HepG2 (cell line): Measurements from ENCODE around the gene PAXX. TPM values are rescaled to one million over a fixed set of nuclear protein-coding genes. Genes with fewer than 3 reads are reported as not detected.

ENCODE experiments used
- DMAP1 ChIP-seq: IDR thresholded peaks from 2 replicates; pipeline ENCODE4 v1.6.1; 2016
- HMGA1 ChIP-seq: sonication (generic); formaldehyde crosslinking; conservative IDR thresholded peaks from 2 replicates; pipeline ENCODE4 v1.4.0; 2020; ENCODE audit warnings: missing genetic modification reagents
- KLF9 ChIP-seq: IDR thresholded peaks from 2 replicates; pipeline ENCODE4 v1.6.1; 2016; ENCODE audit warnings: low read depth
- MED13 ChIP-seq: sonication (generic); formaldehyde crosslinking; IDR thresholded peaks from 2 replicates; pipeline ENCODE4 v1.5.0; 2020; ENCODE audit warnings: missing genetic modification reagents
- MXI1 ChIP-seq: IDR thresholded peaks from 3 replicates; pipeline ENCODE4 v1.6.1; 2012; ENCODE audit warnings: low read depth, low read length, inconsistent platforms, borderline replicate concordance
- PBX3 ChIP-seq: sonication (generic); formaldehyde crosslinking; IDR thresholded peaks from 2 replicates; pipeline ENCODE4 v1.8.1; 2023; ENCODE audit warnings: missing genetic modification reagents, inconsistent platforms, borderline replicate concordance
- RBFOX2 ChIP-seq: fragments of 200-400 bp; formaldehyde crosslinking; IDR thresholded peaks from 2 replicates; pipeline ENCODE4 v1.6.1; 2017; ENCODE audit warnings: low read depth, mild to moderate bottlenecking, low read length
- RELA ChIP-seq: sonication (generic); formaldehyde crosslinking; IDR thresholded peaks from 2 replicates; pipeline ENCODE4 v1.4.0; 2020; ENCODE audit warnings: missing genetic modification reagents
- SPEN ChIP-seq: sonication (generic); formaldehyde crosslinking; IDR thresholded peaks from 2 replicates; pipeline ENCODE4 v1.5.1; 2020; ENCODE audit warnings: low read depth, mild to moderate bottlenecking, missing genetic modification reagents
- TBX2 ChIP-seq: sonication (generic); formaldehyde crosslinking; IDR thresholded peaks from 2 replicates; pipeline ENCODE4 v1.5.0; 2020; ENCODE audit warnings: missing genetic modification reagents, mild to moderate bottlenecking, borderline replicate concordance
- TCF7 ChIP-seq: sonication (generic); IDR thresholded peaks from 2 replicates; pipeline ENCODE4 v1.6.1; 2016; ENCODE audit warnings: antibody characterized with exemption, low read depth
- ZFP1 ChIP-seq: IDR thresholded peaks from 2 replicates; pipeline ENCODE4 v1.6.1; 2016
- ZNF318 ChIP-seq: sonication (generic); formaldehyde crosslinking; IDR thresholded peaks from 2 replicates; pipeline ENCODE4 v1.4.0; 2020; ENCODE audit warnings: mild to moderate bottlenecking, missing genetic modification reagents
- ZNF567 ChIP-seq: sonication (generic); formaldehyde crosslinking; IDR thresholded peaks from 2 replicates; pipeline ENCODE4 v1.8.1; 2023; ENCODE audit warnings: mild to moderate bottlenecking, missing genetic modification reagents, borderline replicate concordance
- ZNF691 ChIP-seq: sonication (generic); formaldehyde crosslinking; IDR thresholded peaks from 2 replicates; pipeline ENCODE4 v1.4.0; 2020; ENCODE audit warnings: missing genetic modification reagents, low read depth, mild to moderate bottlenecking, borderline replicate concordance
- ZNF710 ChIP-seq: sonication (generic); formaldehyde crosslinking; IDR thresholded peaks from 2 replicates; pipeline ENCODE4 v1.5.0; 2020; ENCODE audit warnings: mild to moderate bottlenecking, missing genetic modification reagents, borderline replicate concordance
- ZNF781 ChIP-seq: sonication (generic); formaldehyde crosslinking; IDR thresholded peaks from 2 replicates; pipeline ENCODE4 v1.5.1; 2020; ENCODE audit warnings: borderline replicate concordance, mild to moderate bottlenecking, missing genetic modification reagents; ENCODE audit errors: not compliant biosample characterization
- polyA plus RNA-seq, 8 experiments: library from polyadenylated mRNA; depleted of rRNA in 3 of 8; stranded (reverse) in 7 of 8; unstranded in 1 of 8; fragments of >200 nt; fragmentation: Illumina TruSeq in 4 of 8; extraction: Trizol in 4 of 8; gene quantifications; 2 replicates each; pipeline versions ENCODE4 v1.2.1 to v1.2.3, GENCODE V29; 2011 to 2016; ENCODE audit warnings: low read depth in 4 of 8, missing spikeins in 1 of 8, mixed read lengths in 1 of 8; ENCODE audit not compliant: insufficient read depth in 1 of 8
- total RNA-seq, 5 experiments: library from RNA; depleted of rRNA; stranded (reverse); fragments of >200 nt; fragmentation: Illumina TruSeq; extraction: Trizol; gene quantifications; 2 replicates each; pipeline ENCODE4 v1.2.3, GENCODE V29; 2016; ENCODE audit warnings: low read depth in 1 of 5

Gene PAXX
- total and polyA plus RNA-seq, 2 of the 13 experiments (the other 11 are each of a cell fraction or from before 2014, with no cell fraction given), result 14.0 to 31.9 TPM

- TF ChIP-seq TBX2 (CRISPR knock-in tag) (peak; percentile 83), RELA (no peak), HMGA1 (CRISPR knock-in tag) (no peak), MXI1 (peak; percentile 81; the same call in 1 of the 3 replicates), SPEN (CRISPR knock-in tag) (peak; percentile 75; the same call in 1 of the 2 replicates), ZNF710 (CRISPR knock-in tag) (no peak), ZNF567 (CRISPR knock-in tag) (no peak; the same call in 1 of the 2 replicates), KLF9 (CRISPR knock-in tag) (0 out of 2 replicates have a peak, but pooled peaks have one; percentile 33), MED13 (CRISPR knock-in tag) (no peak; the same call in 1 of the 2 replicates), ZNF781 (CRISPR knock-in tag) (peak; percentile 33), DMAP1 (CRISPR knock-in tag) (no peak; the same call in 1 of the 2 replicates), ZNF691 (CRISPR knock-in tag) (peak; percentile 2; the same call in 1 of the 2 replicates), ZNF318 (CRISPR knock-in tag) (no peak), ZFP1 (CRISPR knock-in tag) (no peak), RBFOX2 (no peak), PBX3 (CRISPR knock-in tag) (no peak), TCF7 (no peak)
Observed at GRCh38 chr9:136944519-136945332, 47.5 kb upstream of the PAXX start, which contains the start of the genes C8G and FBXW5 (continued).
